Neuron (in vitro differentiated cells): ENCODE results near the gene RSRC1.
"Not testable (repeated sequence)": the region's sequence is repeated elsewhere in the genome, so short reads cannot be mapped to it uniquely, and the experiment has no call there.

Experiments used
- H2AFZ ChIP-seq: one replicate; pipeline ENCODE4 v1.6.1; 2013; ENCODE audit warnings: low read depth, mild to moderate bottlenecking, inconsistent platforms, low read length, moderate library complexity
- H3K27me3 ChIP-seq: one replicate; pipeline ENCODE4 v1.6.1; 2013; ENCODE audit warnings: low read length; ENCODE audit not compliant: insufficient read depth
- H3K36me3 ChIP-seq: one replicate; pipeline ENCODE4 v1.6.1; 2013; ENCODE audit warnings: low read length; ENCODE audit not compliant: insufficient read depth
- H3K4me1 ChIP-seq: one replicate; pipeline ENCODE4 v1.6.1; 2013; ENCODE audit warnings: low read length; ENCODE audit not compliant: insufficient read depth
- H3K4me3 ChIP-seq: 2 replicates; pipeline ENCODE4 v1.5.1; 2013; ENCODE audit warnings: mild to moderate bottlenecking, low read length, moderate library complexity
- H3K9me3 ChIP-seq: one replicate; pipeline ENCODE4 v1.6.1; 2013; ENCODE audit warnings: low read length

Gene RSRC1

GRCh38 chr3:158122721-158123120 is 12.8 kb downstream of the RSRC1 start:
- H2AFZ ChIP-seq, H3K4me1 ChIP-seq, H3K27me3 ChIP-seq, H3K4me3 ChIP-seq, H3K9me3 ChIP-seq: not testable (repeated sequence)
- peaks cover 13% of the 10 kb centered on the region for H3K36me3 ChIP-seq

- H3K4me3 ChIP-seq: no peak overlapping the region
- H3K36me3 ChIP-seq: peaks cover 24% of the 10 kb centered on the region
- no peaks in the 10 kb centered on the region for H3K27me3 ChIP-seq
- H3K9me3 ChIP-seq: peaks cover 8% of the 10 kb centered on the region
- H3K4me1 ChIP-seq: no peaks in the 10 kb centered on the region
- no peak overlapping the region for H2AFZ ChIP-seq
Observed at GRCh38 chr3:158127250-158128219, 17.6 kb downstream of the RSRC1 start.

GRCh38 chr3:158128755-158129154 is 18.9 kb downstream of the RSRC1 start:
- no peak overlapping the region for H2AFZ ChIP-seq
- no peaks in the 10 kb centered on the region for H3K27me3 ChIP-seq
- no peak overlapping the region for H3K4me3 ChIP-seq
- peaks cover 4% of the 10 kb centered on the region for H3K9me3 ChIP-seq
- no peaks in the 10 kb centered on the region for H3K4me1 ChIP-seq
- H3K36me3 ChIP-seq: peaks cover 20% of the 10 kb centered on the region

GRCh38 chr3:158134363-158134762 is 24.5 kb downstream of the RSRC1 start:
- Histone ChIP-seq H3K4me3 (no peak overlapping the region), H3K27me3 (no peaks in the 10 kb centered on the region), H3K36me3 (peaks cover 7% of the 10 kb centered on the region), H2AFZ (no peak overlapping the region), H3K4me1 (no peaks in the 10 kb centered on the region), H3K9me3 (no peaks in the 10 kb centered on the region)

GRCh38 chr3:158140396-158140795 is 30.5 kb downstream of the RSRC1 start:
- H2AFZ ChIP-seq: no peak overlapping the region
- peaks cover 2% of the 10 kb centered on the region for H3K36me3 ChIP-seq
- H3K9me3 ChIP-seq: no peaks in the 10 kb centered on the region
- no peaks in the 10 kb centered on the region for H3K27me3 ChIP-seq
- no peaks in the 10 kb centered on the region for H3K4me1 ChIP-seq
- H3K4me3 ChIP-seq: no peak overlapping the region

- Histone ChIP-seq H3K27me3 (no peaks in the 10 kb centered on the region), H3K9me3 (no peaks in the 10 kb centered on the region), H3K36me3 (no peaks in the 10 kb centered on the region), H3K4me1 (no peaks in the 10 kb centered on the region), H3K4me3 (no peak overlapping the region), H2AFZ (no peak overlapping the region)
Observed at GRCh38 chr3:158148218-158148617, 38.3 kb downstream of the RSRC1 start.

- Histone ChIP-seq H3K9me3 (no peaks in the 10 kb centered on the region), H3K4me3 (no peak overlapping the region), H3K36me3 (no peaks in the 10 kb centered on the region), H3K4me1 (no peaks in the 10 kb centered on the region), H3K27me3 (no peaks in the 10 kb centered on the region), H2AFZ (no peak overlapping the region)
Observed at GRCh38 chr3:158152186-158152585, 42.3 kb downstream of the RSRC1 start.

- H3K9me3 ChIP-seq: no peaks in the 10 kb centered on the region
- no peaks in the 10 kb centered on the region for H3K36me3 ChIP-seq
- H3K27me3 ChIP-seq: no peaks in the 10 kb centered on the region
- H3K4me3 ChIP-seq: no peak overlapping the region
- no peak overlapping the region for H2AFZ ChIP-seq
- no peaks in the 10 kb centered on the region for H3K4me1 ChIP-seq
Observed at GRCh38 chr3:158158969-158159368, 49.1 kb downstream of the RSRC1 start.

- H3K4me1 ChIP-seq: no peaks in the 10 kb centered on the region
- H3K36me3 ChIP-seq: no peaks in the 10 kb centered on the region
Observed at GRCh38 chr3:158159714-158160113, 49.8 kb downstream of the RSRC1 start.

GRCh38 chr3:158160958-158161357 is 51.1 kb downstream of the RSRC1 start:
- no peaks in the 10 kb centered on the region for H3K4me1 ChIP-seq
- no peaks in the 10 kb centered on the region for H3K36me3 ChIP-seq
- H2AFZ ChIP-seq: no peak overlapping the region
- H3K27me3 ChIP-seq: no peaks in the 10 kb centered on the region
- no peaks in the 10 kb centered on the region for H3K9me3 ChIP-seq
- no peak overlapping the region for H3K4me3 ChIP-seq

More at GRCh38 chr3:158159714-158160113, 49.8 kb downstream of the RSRC1 start:
- no peak overlapping the region for H2AFZ ChIP-seq
- H3K4me3 ChIP-seq: no peak overlapping the region
- H3K27me3 ChIP-seq: no peaks in the 10 kb centered on the region
- H3K9me3 ChIP-seq: no peaks in the 10 kb centered on the region

- no peaks in the 10 kb centered on the region for H3K36me3 ChIP-seq
- H3K9me3 ChIP-seq: no peaks in the 10 kb centered on the region
- no peak overlapping the region for H2AFZ ChIP-seq
- H3K4me1 ChIP-seq: no peaks in the 10 kb centered on the region
- no peak overlapping the region for H3K4me3 ChIP-seq
- H3K27me3 ChIP-seq: no peaks in the 10 kb centered on the region
Observed at GRCh38 chr3:158165141-158165655, 55.3 kb downstream of the RSRC1 start.

- Histone ChIP-seq H3K36me3 (no peaks in the 10 kb centered on the region), H3K27me3 (no peaks in the 10 kb centered on the region), H2AFZ (no peak overlapping the region), H3K9me3 (no peaks in the 10 kb centered on the region), H3K4me1 (no peaks in the 10 kb centered on the region), H3K4me3 (no peak overlapping the region)
Observed at GRCh38 chr3:158165730-158166129, 55.8 kb downstream of the RSRC1 start.

- no peaks in the 10 kb centered on the region for H3K36me3 ChIP-seq
- no peaks in the 10 kb centered on the region for H3K27me3 ChIP-seq
- no peak overlapping the region for H2AFZ ChIP-seq
- no peaks in the 10 kb centered on the region for H3K9me3 ChIP-seq
- H3K4me3 ChIP-seq: no peak overlapping the region
- H3K4me1 ChIP-seq: no peaks in the 10 kb centered on the region
Observed at GRCh38 chr3:158166223-158166622, 56.3 kb downstream of the RSRC1 start.
